H1 (cell line): Measurements from ENCODE around the gene LRRFIP1. TPM values are rescaled to one million over a fixed set of nuclear protein-coding genes. Genes with fewer than 3 reads are reported as not detected.

Source experiments
- ATF3 ChIP-seq: IDR thresholded peaks from 2 replicates; pipeline ENCODE4 v1.6.1; 2011; ENCODE audit warnings: low read depth, mild to moderate bottlenecking, low read length; ENCODE audit not compliant: insufficient read depth
- E2F6 ChIP-seq: IDR thresholded peaks from 2 replicates; pipeline ENCODE4 v1.6.1; 2012; ENCODE audit warnings: inconsistent platforms
- EGR1 ChIP-seq: IDR thresholded peaks from 2 replicates; pipeline ENCODE4 v1.6.1; 2011; ENCODE audit warnings: low read depth, low read length, borderline replicate concordance
- JUN ChIP-seq: IDR thresholded peaks from 2 replicates; pipeline ENCODE4 v1.6.1; 2011; ENCODE audit warnings: low read depth, mild to moderate bottlenecking, improper control_type of control experiment, low read length
- POLR2A ChIP-seq, 2 experiments: IDR thresholded peaks; 1 replicate in 1 of 2; 2 replicates in 1 of 2; pipeline ENCODE4 v1.6.1; 2011; ENCODE audit warnings: low read depth in 2 of 2, low read length in 2 of 2, mild to moderate bottlenecking in 2 of 2; ENCODE audit errors: control extremely low read depth in 1 of 2
- RBBP5 ChIP-seq: IDR thresholded peaks from 2 replicates; pipeline ENCODE4 v1.7.1; 2012; ENCODE audit warnings: low read depth, mild to moderate bottlenecking, inconsistent platforms, low read length, moderate library complexity, borderline replicate concordance
- SIX5 ChIP-seq: IDR thresholded peaks from 2 replicates; pipeline ENCODE4 v1.6.1; 2011; ENCODE audit warnings: mild to moderate bottlenecking, low read depth, low read length
- SP2 ChIP-seq: IDR thresholded peaks from 2 replicates; pipeline ENCODE4 v1.6.1; 2012; ENCODE audit warnings: mild to moderate bottlenecking, low read length, inconsistent platforms
- polyA plus RNA-seq, 7 experiments: library from polyadenylated mRNA; depleted of rRNA in 3 of 7; stranded (reverse) in 5 of 7; unstranded in 2 of 7; fragments of >200 nt in 5 of 7; fragments of 200-250 nt in 2 of 7; gene quantifications; 1 replicate in 5 of 7; 2 replicates in 1 of 7; 4 replicates in 1 of 7; pipeline versions ENCODE4 v1.2.1 to v1.2.3, GENCODE V29; 2011 to 2013; ENCODE audit warnings: missing spikeins in 2 of 7, mixed read lengths in 2 of 7
- total RNA-seq: library from RNA; stranded (reverse); fragmentation: NEBNext Ultra II Directional; extraction: Animal tissue kit (Norgen Biotek cat#: 25700); gene quantifications from 2 replicates; pipeline ENCODE4 v1.2.1, GENCODE V29; 2021

Gene LRRFIP1
- total and polyA plus RNA-seq, 2 of the 8 experiments (the other 6 are each of a cell fraction or from before 2014, with no cell fraction given): 12.1 to 75.8 TPM

GRCh38 chr2:237815637-237816036 is 188.2 kb downstream of the LRRFIP1 start (continued):
- TF ChIP-seq ATF3: no peak
- TF ChIP-seq RBBP5: no peak
- no peak for TF ChIP-seq SP2
- no peak for TF ChIP-seq EGR1
- no peak for TF ChIP-seq POLR2A (IDR thresholded peaks at IDR 0.05; ENCODE audit: control extremely low read depth in 1 of 2, low read depth in 2 of 2, low read length in 2 of 2)
- no peak for TF ChIP-seq JUN
- no peak for TF ChIP-seq E2F6
- TF ChIP-seq SIX5: no peak
